Activated CD8-positive, alpha-beta memory T cell treated with anti-CD3 and anti-CD28 coated beads, Interleukin-2, amount 50 U/mL, for 1 hour (primary cell): ENCODE data around the gene NPTXR.

Source experiments
- DNase-seq: peaks from one replicate; pipeline ENCODE4 v3.0.0-alpha.2; 2020; ENCODE audit errors: extremely low read depth

NPTXR gene

DNA sequence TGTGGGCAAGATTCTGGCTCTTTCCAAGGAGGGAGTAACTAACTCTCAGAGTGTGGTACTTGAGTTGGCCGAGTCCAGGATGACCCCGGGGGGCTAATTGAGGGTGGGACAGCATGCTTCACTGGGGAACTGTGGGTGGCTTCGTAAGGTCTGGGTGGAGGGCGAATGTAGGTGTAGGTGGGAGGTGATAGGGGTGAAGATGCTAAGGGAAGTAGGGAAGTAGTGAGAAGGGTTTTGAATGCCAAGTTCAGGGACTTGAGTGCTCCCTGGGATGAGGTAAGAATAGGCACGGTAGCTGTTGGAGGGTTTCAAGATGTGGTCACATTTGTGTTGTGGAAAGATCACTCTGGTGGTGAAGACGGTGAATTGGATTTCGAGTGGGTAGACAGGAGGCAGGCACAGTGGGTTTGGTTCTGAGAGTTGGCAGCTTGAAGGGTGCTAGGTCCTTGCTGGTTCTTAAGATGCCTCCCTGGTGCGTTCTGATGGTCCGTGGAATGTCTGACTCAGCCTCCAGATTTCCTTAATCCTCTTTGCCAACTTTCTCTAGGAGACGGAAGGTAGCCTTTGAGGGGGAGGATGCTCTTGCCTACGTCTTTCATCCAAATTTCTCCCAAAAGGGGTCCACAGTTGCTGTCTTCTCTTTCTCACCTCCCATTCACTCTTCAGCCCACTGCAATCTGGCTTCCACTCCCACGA, 47.4 kb downstream of the NPTXR start:
- DNase-seq, result no peak

DNA sequence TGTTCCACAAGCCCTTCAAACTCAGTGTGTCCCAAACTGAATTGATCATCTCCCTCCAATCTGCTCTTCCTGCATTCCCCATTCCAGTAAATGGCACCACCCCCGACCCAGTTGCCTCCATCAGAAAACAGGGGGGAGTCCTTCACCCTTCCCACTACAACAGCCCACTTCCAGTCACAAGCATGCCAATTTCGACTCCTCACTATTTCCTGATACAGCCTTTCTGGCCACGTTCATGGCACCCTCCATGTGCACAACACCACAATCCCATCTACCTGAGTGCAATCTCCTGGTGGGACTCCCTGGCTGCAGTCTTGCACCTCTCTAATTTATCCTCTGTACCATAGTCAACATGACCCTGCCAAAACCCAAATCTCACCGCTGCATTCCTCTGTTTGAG, 48.3 kb downstream of the NPTXR start:
- DNase-seq, result no peak

DNA sequence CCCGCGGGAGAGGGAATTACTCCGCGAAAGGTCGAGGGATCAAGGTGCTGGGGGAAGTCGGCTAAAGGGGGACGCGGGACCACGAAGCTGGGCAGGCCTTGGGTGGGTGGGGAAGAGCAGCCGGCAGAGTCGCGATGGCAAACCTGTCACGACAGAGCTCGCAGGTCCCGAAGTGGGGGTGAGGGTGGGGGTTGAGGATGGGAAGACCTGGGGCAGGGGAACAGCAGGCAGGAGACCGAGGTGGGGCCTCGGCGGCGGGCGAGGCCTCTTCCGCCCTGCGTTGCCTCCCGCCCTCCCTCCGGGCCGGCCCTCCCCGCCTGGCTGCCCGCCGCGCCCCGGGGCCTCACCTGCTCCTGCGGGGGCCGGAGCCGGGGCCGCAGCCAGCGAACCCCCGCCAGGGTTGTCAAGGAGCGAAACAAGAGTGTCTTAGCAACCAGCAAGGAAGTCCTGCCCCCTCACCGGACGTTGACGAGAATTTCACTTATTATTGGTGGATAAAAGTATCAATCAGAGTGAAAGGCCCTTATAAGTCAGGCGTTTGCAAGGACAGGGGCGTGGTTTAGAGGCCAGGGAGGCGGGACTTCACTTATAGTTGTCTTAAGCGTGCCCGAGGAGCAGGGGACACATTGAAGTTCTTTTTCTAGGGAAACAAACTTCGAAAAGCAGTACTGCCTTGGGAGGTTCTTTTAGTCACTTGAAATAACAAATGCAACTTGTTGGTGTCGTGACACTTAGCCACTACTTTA, 49.9 kb downstream of the NPTXR start, which contains the start of gene DNAL4:
TSS of gene DNAL4 (minus strand) at position 423 of the 746 bp plus-strand sequence. CDS start 11,412 bp downstream, outside the sequence.
- DNase-seq, result peak; percentile 79

DNA sequence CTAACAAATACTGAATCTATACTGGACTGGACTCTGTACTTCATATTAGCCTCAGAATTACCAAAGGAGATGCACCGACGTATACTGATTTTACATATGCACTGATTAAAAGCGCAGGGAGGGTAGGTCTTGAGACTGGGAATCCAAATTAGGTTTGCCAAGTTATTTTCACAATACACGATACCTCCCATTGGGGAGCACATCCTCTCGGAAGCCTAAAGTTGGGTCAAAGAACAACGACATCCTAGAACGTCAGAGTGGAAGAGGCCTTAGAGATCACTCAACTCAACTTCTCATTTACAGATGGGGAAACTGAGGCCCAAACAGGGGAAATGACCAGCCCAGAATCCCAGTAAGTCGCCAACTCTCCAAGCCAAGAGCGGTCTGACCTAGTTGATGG, 50.5 kb downstream of the NPTXR start:
- DNase-seq, result no peak

- no peak for DNase-seq
Measured at GRCh38 chr22:38792833-38793232, 51.0 kb downstream of the NPTXR start.

- no peak for DNase-seq
Measured at GRCh38 chr22:38789606-38790005, 54.2 kb downstream of the NPTXR start.

DNA sequence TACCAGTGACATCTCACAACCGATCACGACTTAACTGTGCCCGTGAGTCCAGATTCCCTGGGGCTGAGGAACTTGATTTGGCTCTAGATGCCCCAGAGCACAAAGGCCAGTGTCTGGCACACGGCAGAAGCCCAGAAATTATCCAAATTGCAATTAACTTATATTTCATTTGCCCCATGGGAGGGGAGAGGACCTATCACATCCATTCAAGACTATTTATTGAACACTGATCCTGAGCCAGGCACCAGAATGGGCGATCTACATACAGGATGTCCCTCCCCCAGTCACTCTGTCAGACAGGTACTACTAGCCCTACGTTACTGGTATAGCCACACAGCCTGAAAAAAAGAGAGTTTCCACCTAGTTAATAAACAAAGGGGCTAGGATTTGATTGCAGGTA, 55.0 kb downstream of the NPTXR start:
- DNase-seq, result no peak

GRCh38 chr22:38788021-38788816, 55.6 kb downstream of the NPTXR start:
- no peak for DNase-seq

DNA sequence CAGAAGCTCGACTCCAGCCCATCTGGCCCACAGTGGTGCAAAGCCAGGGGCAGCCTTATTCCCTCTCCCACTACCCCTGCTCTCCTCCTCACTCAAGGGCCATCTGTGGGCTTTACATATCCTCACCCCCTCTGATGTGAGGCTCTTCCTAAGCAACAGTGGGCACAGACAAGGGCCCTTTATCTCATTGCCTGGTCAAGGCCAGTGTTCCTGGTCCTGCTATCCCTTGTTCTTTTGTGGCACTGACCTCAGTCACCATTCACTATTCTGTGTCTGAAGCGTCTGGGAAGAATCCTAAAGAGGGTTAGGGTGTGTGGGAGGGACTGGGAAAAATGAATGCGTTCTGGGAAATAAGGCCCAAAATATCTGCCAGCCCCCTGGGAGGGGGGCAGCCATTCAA, 57.2 kb downstream of the NPTXR start:
- no peak for DNase-seq

- no peak for DNase-seq
Measured at GRCh38 chr22:38784856-38785255, 59.0 kb downstream of the NPTXR start.

- DNase-seq, result no peak
Measured at GRCh38 chr22:38784035-38784434, 59.8 kb downstream of the NPTXR start.

DNA sequence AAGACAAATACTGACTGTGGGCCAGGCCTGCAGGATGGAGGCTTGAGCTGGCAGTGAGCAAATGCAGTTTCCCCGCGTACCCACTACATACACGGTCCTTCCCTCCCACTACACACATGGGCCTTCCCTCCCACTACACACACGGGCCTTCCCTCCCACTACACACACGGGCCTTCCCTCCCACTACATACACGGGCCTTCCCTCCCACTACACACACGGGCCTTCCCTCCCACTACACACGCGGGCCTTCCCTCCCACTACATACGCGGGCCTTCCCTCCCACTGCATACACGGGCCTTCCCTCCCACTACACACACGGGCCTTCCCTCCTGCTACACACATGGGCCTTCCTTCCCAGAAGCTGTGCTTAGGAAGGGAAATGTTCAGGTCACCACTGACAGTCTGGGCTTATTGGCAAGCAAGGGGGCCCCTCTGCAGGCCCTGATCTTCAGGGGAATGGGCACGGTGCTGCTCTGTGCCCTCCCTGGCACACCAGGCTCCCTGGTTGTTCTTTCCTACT, 60.7 kb downstream of the NPTXR start:
- no peak for DNase-seq

GRCh38 chr22:38782402-38783094, 61.3 kb downstream of the NPTXR start:
- no peak for DNase-seq

DNA sequence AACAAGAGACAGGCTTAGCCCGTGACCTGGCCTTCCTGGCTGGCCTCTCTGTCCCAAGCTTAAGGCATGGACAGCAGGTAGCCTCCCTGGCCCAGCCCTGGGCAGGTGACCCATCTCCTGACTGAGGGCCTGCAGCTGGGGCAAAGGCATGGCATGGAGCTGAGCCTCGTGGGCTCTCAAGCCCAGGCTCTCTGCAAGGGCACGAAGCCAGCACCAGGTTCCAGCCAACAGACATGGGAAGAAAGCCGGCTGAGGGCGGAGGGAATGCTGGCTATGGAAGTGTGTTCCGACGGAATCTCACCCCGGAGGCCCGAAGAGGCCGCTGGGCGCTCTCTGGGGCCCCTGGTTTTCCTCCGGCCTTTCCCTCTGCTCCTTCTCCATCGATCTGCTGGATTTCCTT, 62.8 kb downstream of the NPTXR start:
- DNase-seq, result no peak

- no peak for DNase-seq
Measured at GRCh38 chr22:38777087-38777671, 66.6 kb downstream of the NPTXR start.

GRCh38 chr22:38776086-38776485, 67.7 kb downstream of the NPTXR start:
- DNase-seq, result no peak

DNA sequence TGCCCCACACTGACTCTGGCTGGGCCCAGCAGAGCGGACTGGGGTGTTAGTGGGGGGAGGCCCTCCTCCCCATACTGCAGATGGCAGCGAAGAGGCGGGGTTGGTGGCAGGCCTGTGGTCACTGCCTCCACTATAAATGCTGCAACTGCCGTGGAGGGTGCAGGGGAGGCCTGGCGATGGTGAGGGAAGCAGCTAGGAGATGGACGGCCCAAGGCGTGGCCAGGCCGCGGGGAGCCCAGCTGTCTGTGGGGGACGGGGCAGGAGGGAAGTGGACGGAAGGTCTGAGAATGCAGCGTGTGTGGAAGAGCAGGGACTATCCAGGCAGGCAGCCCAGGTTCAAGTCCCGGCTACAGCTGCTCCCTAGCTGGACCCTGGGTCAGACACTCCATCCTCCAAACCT, 68.2 kb downstream of the NPTXR start:
- DNase-seq, result no peak

DNA sequence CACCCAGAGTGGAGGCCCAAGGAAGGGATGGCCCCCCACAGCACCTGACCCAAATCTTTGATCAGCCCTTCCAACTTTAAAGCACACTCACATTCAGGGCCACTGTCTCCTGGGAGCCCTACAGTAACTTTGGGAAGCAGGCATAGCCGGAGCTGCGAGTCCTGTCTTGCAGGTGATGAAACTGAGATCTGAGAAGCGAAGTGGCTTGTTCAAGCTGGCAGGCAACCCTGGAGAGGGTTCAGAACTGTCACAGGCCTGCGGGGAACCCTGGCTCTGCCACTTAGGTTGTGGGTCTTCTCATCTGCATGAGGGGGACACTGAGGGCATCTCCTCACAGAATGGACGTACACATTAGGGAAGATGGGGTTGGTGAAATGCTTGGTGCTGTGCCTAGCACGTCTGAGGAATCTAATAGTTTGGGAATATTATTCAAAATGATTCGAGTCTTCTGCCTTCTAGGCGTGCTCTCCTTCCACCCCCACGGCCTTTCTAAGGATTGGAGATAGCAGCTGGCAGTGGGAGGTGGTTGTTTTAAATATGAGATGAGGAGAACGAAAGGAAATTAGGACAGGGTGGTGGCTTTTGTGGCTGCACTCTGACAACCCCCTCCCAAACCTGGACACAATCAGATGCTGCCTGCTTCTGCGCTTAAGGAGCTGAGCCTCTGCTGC, 69.2 kb downstream of the NPTXR start:
- DNase-seq, result no peak

- no peak for DNase-seq
Measured at GRCh38 chr22:38773363-38773946, 70.4 kb downstream of the NPTXR start.

GRCh38 chr22:38772623-38772873, 71.3 kb downstream of the NPTXR start:
- no peak for DNase-seq
